SK-N-MC (cell line): ENCODE results near the gene USP10.

Experiments used
- EZH2 ChIP-seq: fragments of 200-600 bp; sonication (generic); IDR thresholded peaks from one replicate; pipeline ENCODE4 v1.6.1; 2017; ENCODE audit warnings: antibody characterized with exemption
- FOXP2 ChIP-seq: optimal IDR thresholded peaks from 2 replicates; pipeline ENCODE3; 2011; ENCODE audit warnings: mild to moderate bottlenecking, moderate library complexity; ENCODE audit not compliant: insufficient read depth; ENCODE audit errors: extremely low read length, control extremely low read depth
- POLR2AphosphoS5 ChIP-seq: IDR thresholded peaks from 2 replicates; pipeline ENCODE4 v1.6.1; 2012; ENCODE audit warnings: mild to moderate bottlenecking, low read depth, low read length, borderline replicate concordance

GRCh38 chr16:84712801-84713775, 13.3 kb downstream of the USP10 start:
- no peak for TF ChIP-seq EZH2
- no peak for TF ChIP-seq POLR2AphosphoS5
- no peak for TF ChIP-seq FOXP2
